ENCODE results near the gene TMEM252.

Gene TMEM252

GRCh38 chr9:68558545-68558944 is 17.9 kb upstream of the TMEM252 start:
- Histone ChIP-seq H3K27me3 (ENCODE audit: control insufficient read depth, insufficient read depth, low read length) (no peaks in the 10 kb centered on the region), H3K4me3 (ENCODE audit: low read length) (no peak overlapping the region)

DNA sequence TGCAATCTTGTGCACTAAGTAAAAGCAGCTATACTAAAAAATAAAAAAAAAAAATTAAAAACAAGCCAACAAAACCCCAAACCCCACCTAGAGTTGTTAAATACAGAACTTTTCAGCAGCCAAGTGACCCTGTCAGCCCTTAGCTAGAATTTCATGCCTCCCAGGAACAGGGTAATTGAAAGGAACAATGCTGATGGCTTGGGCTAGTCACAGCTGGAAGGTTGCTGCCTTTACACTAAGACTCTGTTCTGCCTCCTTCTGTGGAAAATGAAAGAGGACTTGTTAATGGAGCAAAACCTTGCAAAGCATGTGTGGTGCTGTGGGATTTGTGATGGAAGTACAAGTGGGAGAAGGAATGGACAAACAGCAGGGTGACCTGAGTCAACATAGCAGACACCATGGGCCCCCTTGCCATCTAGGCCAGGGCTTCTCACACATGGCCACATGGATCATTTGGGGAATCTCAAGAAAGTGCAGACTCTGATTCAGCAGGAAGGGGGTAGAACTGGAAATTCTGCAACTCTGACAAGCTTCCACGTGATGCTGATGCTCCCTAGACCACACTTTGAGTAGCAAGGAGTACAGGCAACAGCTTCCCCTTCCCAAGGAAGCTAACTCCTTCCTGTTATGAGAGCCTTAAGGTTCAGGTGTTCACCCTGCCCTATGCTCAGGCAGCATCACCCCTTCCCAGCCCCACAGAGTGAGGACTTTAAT is 14.9 kb upstream of the TMEM252 start:
- no peak overlapping the region for H3K4me3 ChIP-seq (ENCODE audit: low read length)
- H3K9me3 ChIP-seq (ENCODE audit: control insufficient read depth, low read length): no peaks in the 10 kb centered on the region
- H3K9ac ChIP-seq (ENCODE audit: low read length): no peak overlapping the region
- no peaks in the 10 kb centered on the region for H3K36me3 ChIP-seq (ENCODE audit: control insufficient read depth, insufficient read depth, low read length)
- peaks cover 32% of the 10 kb centered on the region for H3K4me1 ChIP-seq (ENCODE audit: control insufficient read depth, insufficient read depth, low read length)
- no peaks in the 10 kb centered on the region for H3K27me3 ChIP-seq (ENCODE audit: control insufficient read depth, insufficient read depth, low read length)

More at GRCh38 chr9:68558545-68558944, 17.9 kb upstream of the TMEM252 start:
- Histone ChIP-seq H3K36me3 (ENCODE audit: control insufficient read depth, insufficient read depth, low read length) (no peaks in the 10 kb centered on the region), H3K9me3 (ENCODE audit: control insufficient read depth, low read length) (no peaks in the 10 kb centered on the region), H3K9ac (ENCODE audit: low read length) (no peak overlapping the region), H3K4me1 (ENCODE audit: control insufficient read depth, insufficient read depth, low read length) (peaks cover 8% of the 10 kb centered on the region)

- Histone ChIP-seq H3K9me3 (ENCODE audit: control insufficient read depth, low read length) (no peaks in the 10 kb centered on the region), H3K4me3 (ENCODE audit: low read length) (no peak overlapping the region), H3K9ac (ENCODE audit: low read length) (no peak overlapping the region), H3K36me3 (ENCODE audit: control insufficient read depth, insufficient read depth, low read length) (no peaks in the 10 kb centered on the region), H3K4me1 (ENCODE audit: control insufficient read depth, insufficient read depth, low read length) (peaks cover 25% of the 10 kb centered on the region), H3K27me3 (ENCODE audit: control insufficient read depth, insufficient read depth, low read length) (no peaks in the 10 kb centered on the region)
These were observed 12.2 kb upstream of the TMEM252 start for GRCh38 chr9:68552700-68553476.

DNA sequence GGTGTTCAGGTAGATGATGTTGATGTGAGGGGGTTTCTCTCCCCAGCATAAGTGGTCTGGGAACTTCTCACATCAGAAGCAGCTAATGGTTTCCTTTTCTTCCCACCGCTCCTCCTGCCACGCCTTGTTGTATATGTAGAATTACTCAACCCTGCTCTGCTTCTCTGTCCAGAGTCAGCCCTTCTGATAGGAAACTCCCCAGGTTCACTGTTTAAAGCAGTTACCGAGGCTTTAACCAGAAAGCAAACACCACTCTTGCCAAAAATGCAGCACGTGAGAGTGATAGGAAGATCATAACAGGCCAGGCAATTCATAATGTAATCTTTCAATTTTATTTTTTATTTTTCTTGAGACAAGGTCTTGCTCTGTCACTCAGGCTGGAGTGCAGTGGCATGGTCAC is 10.5 kb upstream of the TMEM252 start:
- H3K27me3 ChIP-seq (ENCODE audit: control insufficient read depth, insufficient read depth, low read length): no peaks in the 10 kb centered on the region
- H3K4me1 ChIP-seq (ENCODE audit: control insufficient read depth, insufficient read depth, low read length): peaks cover 25% of the 10 kb centered on the region
- H3K9ac ChIP-seq (ENCODE audit: low read length): no peak overlapping the region
- no peak overlapping the region for H3K4me3 ChIP-seq (ENCODE audit: low read length)
- no peaks in the 10 kb centered on the region for H3K36me3 ChIP-seq (ENCODE audit: control insufficient read depth, insufficient read depth, low read length)
- no peaks in the 10 kb centered on the region for H3K9me3 ChIP-seq (ENCODE audit: control insufficient read depth, low read length)

DNA sequence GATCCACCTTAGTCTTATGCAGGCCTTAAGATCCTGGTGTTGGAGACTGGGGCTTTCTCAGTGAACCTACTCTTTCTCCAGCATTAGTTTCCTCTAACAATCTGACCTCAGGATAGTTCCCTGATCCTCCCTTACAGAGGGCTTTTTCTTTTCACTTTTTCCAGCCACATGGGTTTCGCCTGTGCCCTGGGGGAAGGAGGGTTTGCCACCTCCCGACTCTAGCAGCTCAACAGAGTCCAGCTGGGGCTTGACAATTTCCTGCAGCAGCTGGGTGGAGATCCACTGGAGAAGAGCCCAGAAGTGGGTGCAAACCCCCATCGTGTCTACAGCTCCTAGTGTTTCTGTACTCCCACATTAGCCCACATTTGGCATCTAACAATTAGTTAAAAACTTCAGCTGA is 7.6 kb upstream of the TMEM252 start:
- H3K9me3 ChIP-seq (ENCODE audit: control insufficient read depth, low read length): no peaks in the 10 kb centered on the region
- no peak overlapping the region for H3K4me3 ChIP-seq (ENCODE audit: low read length)
- peaks cover 25% of the 10 kb centered on the region for H3K4me1 ChIP-seq (ENCODE audit: control insufficient read depth, insufficient read depth, low read length)
- H3K9ac ChIP-seq (ENCODE audit: low read length): no peak overlapping the region
- H3K36me3 ChIP-seq (ENCODE audit: control insufficient read depth, insufficient read depth, low read length): no peaks in the 10 kb centered on the region
- no peaks in the 10 kb centered on the region for H3K27me3 ChIP-seq (ENCODE audit: control insufficient read depth, insufficient read depth, low read length)

- H3K9ac ChIP-seq (ENCODE audit: low read length): no peak overlapping the region
- H3K4me1 ChIP-seq (ENCODE audit: control insufficient read depth, insufficient read depth, low read length): peaks cover 18% of the 10 kb centered on the region
- H3K4me3 ChIP-seq (ENCODE audit: low read length): no peak overlapping the region
- H3K9me3 ChIP-seq (ENCODE audit: control insufficient read depth, low read length): no peaks in the 10 kb centered on the region
- H3K36me3 ChIP-seq (ENCODE audit: control insufficient read depth, insufficient read depth, low read length): no peaks in the 10 kb centered on the region
- H3K27me3 ChIP-seq (ENCODE audit: control insufficient read depth, insufficient read depth, low read length): no peaks in the 10 kb centered on the region
These were observed 6.7 kb upstream of the TMEM252 start for GRCh38 chr9:68547417-68547816.

GRCh38 chr9:68546596-68547390 is 6.1 kb upstream of the TMEM252 start:
- H3K36me3 ChIP-seq (ENCODE audit: control insufficient read depth, insufficient read depth, low read length): no peaks in the 10 kb centered on the region
- peaks cover 15% of the 10 kb centered on the region for H3K4me1 ChIP-seq (ENCODE audit: control insufficient read depth, insufficient read depth, low read length)
- no peak overlapping the region for H3K9ac ChIP-seq (ENCODE audit: low read length)
- no peaks in the 10 kb centered on the region for H3K9me3 ChIP-seq (ENCODE audit: control insufficient read depth, low read length)
- H3K27me3 ChIP-seq (ENCODE audit: control insufficient read depth, insufficient read depth, low read length): no peaks in the 10 kb centered on the region
- no peak overlapping the region for H3K4me3 ChIP-seq (ENCODE audit: low read length)

- Histone ChIP-seq H3K4me1 (ENCODE audit: control insufficient read depth, insufficient read depth, low read length) (peaks cover 15% of the 10 kb centered on the region), H3K9ac (ENCODE audit: low read length) (no peak overlapping the region), H3K9me3 (ENCODE audit: control insufficient read depth, low read length) (no peaks in the 10 kb centered on the region), H3K4me3 (ENCODE audit: low read length) (no peak overlapping the region), H3K36me3 (ENCODE audit: control insufficient read depth, insufficient read depth, low read length) (no peaks in the 10 kb centered on the region), H3K27me3 (ENCODE audit: control insufficient read depth, insufficient read depth, low read length) (no peaks in the 10 kb centered on the region)
These were observed 4.5 kb upstream of the TMEM252 start for GRCh38 chr9:68545033-68545705.

DNA sequence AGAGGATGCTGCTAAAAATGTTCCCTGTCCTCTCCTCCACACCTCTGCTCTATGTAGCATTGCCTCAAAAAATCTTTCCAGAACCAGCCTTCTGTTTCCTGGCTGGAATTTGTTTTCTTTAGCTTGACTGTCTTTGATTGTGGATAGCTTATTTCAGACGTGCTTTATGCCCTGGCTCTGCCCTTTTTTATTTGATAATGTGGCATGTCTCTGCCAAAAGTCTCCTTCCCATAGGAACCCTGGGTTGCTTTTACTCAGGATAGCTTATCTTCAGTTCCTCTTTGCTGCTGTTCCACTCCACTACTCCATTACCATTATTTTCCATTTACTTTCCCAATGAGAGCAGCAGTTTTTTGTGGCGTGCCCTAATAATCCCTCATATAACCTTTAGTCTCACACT is 885 bp upstream of the TMEM252 start:
- Histone ChIP-seq H3K9ac (ENCODE audit: low read length) (no peak overlapping the region), H3K27me3 (ENCODE audit: control insufficient read depth, insufficient read depth, low read length) (no peaks in the 10 kb centered on the region), H3K4me1 (ENCODE audit: control insufficient read depth, insufficient read depth, low read length) (peaks cover 21% of the 10 kb centered on the region), H3K36me3 (ENCODE audit: control insufficient read depth, insufficient read depth, low read length) (no peaks in the 10 kb centered on the region), H3K9me3 (ENCODE audit: control insufficient read depth, low read length) (no peaks in the 10 kb centered on the region), H3K4me3 (ENCODE audit: low read length) (no peak overlapping the region)

- Histone ChIP-seq H3K4me1 (ENCODE audit: control insufficient read depth, insufficient read depth, low read length) (peaks cover 21% of the 10 kb centered on the region), H3K36me3 (ENCODE audit: control insufficient read depth, insufficient read depth, low read length) (no peaks in the 10 kb centered on the region), H3K9ac (ENCODE audit: low read length) (no peak overlapping the region), H3K9me3 (ENCODE audit: control insufficient read depth, low read length) (no peaks in the 10 kb centered on the region), H3K27me3 (ENCODE audit: control insufficient read depth, insufficient read depth, low read length) (no peaks in the 10 kb centered on the region), H3K4me3 (ENCODE audit: low read length) (no peak overlapping the region)
These were observed 2.5 kb downstream of the TMEM252 start for GRCh38 chr9:68538200-68538599.

- H3K4me1 ChIP-seq (ENCODE audit: control insufficient read depth, insufficient read depth, low read length): peaks cover 21% of the 10 kb centered on the region
- H3K9me3 ChIP-seq (ENCODE audit: control insufficient read depth, low read length): no peaks in the 10 kb centered on the region
- no peaks in the 10 kb centered on the region for H3K36me3 ChIP-seq (ENCODE audit: control insufficient read depth, insufficient read depth, low read length)
- no peak overlapping the region for H3K9ac ChIP-seq (ENCODE audit: low read length)
- no peak overlapping the region for H3K4me3 ChIP-seq (ENCODE audit: low read length)
- H3K27me3 ChIP-seq (ENCODE audit: control insufficient read depth, insufficient read depth, low read length): no peaks in the 10 kb centered on the region
These were observed 3.1 kb downstream of the TMEM252 start for GRCh38 chr9:68537616-68537880.
